Mesothelial cell of epicardium (in vitro differentiated cells): Measurements from ENCODE around the gene DCTN5. TPM values are rescaled to one million over a fixed set of nuclear protein-coding genes. Genes with fewer than 3 reads are reported as not detected.

Source experiments
- DNase-seq, 2 experiments: peaks; one replicate each; pipeline ENCODE4 v3.0.0; 2021; ENCODE audit warnings: low spot score in 2 of 2; ENCODE audit not compliant: unreplicated experiment in 2 of 2
- H3K27ac Mint-ChIP-seq: 2 replicates; pipeline ENCODE4 v1.8.0; 2021; ENCODE audit warnings: mixed read lengths
- H3K27me3 Mint-ChIP-seq: 2 replicates; pipeline ENCODE4 v1.8.0; 2021; ENCODE audit warnings: low read depth, mixed read lengths
- H3K36me3 Mint-ChIP-seq: 2 replicates; pipeline ENCODE4 v1.8.0; 2021; ENCODE audit warnings: mixed read lengths
- H3K4me1 Mint-ChIP-seq: 2 replicates; pipeline ENCODE4 v1.8.0; 2021; ENCODE audit warnings: mixed read lengths
- H3K4me3 Mint-ChIP-seq: 2 replicates; pipeline ENCODE4 v1.8.0; 2021; ENCODE audit warnings: mild to moderate bottlenecking, moderate library complexity, mixed read lengths
- H3K9me3 Mint-ChIP-seq: 2 replicates; pipeline ENCODE4 v1.8.0; 2021; ENCODE audit warnings: mixed read lengths
- CTCF ChIP-seq: fragments of 200-600 bp; sonication (generic); IDR thresholded peaks from one replicate; pipeline ENCODE4 v1.5.0; 2021; ENCODE audit warnings: antibody characterized with exemption; ENCODE audit not compliant: unreplicated experiment
- total RNA-seq: library from RNA; stranded (reverse); gene quantifications from 3 replicates; pipeline ENCODE4 v1.2.1, GENCODE V29; 2021

Gene DCTN5
- total RNA-seq, 1 donor from 2014 or later: 77.5 TPM

DNA sequence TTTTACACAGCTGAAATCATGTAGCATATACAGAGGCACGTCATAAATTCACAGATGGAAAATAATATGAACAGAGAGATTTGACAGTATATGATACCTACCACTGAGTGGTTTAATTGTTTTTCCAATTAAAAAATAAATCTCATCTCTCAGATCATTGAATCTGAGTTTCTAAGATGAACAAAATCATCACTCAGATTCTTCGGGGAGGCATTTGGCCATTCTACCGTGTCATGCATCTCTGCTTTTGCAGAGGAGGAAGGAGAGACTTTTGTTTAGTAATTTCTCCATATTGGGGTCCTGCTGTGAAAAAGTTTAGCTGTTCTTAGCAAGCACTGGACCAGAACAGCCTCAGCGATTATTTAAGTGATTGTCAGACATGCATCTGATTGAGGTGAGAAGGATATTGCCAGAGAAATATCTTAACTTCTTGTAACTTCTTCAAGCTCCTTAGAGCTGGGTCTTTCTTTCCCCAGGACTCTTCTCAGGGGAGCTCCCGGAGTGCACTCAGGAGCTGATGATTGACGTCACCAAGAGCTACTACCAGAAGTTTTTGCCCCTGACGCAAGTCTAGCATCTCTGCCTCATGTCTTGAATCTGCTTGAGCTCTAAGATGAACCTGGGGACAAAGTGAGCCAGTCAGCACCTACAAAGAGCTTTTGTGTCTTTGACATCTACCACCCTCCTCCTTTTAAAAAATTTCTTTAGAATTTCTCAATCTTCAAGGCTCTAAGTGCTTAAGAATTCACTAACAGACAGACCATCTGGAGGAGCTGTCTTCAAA, 25.5 kb downstream of the DCTN5 start:
- H3K4me1 Mint-ChIP-seq: no peaks in the 10 kb centered on the region
- no peak for DNase-seq
- no peak for TF ChIP-seq CTCF
- H3K9me3 Mint-ChIP-seq: no peaks in the 10 kb centered on the region
- H3K4me3 Mint-ChIP-seq: no peak overlapping the region
- no peaks in the 10 kb centered on the region for H3K27me3 Mint-ChIP-seq
- H3K36me3 Mint-ChIP-seq: peaks cover 41% of the 10 kb centered on the region
- no peak overlapping the region for H3K27ac Mint-ChIP-seq

- no peak for DNase-seq
- no peak for TF ChIP-seq CTCF
- Mint-ChIP-seq H3K9me3 (no peaks in the 10 kb centered on the region), H3K27me3 (no peaks in the 10 kb centered on the region), H3K36me3 (peaks cover 40% of the 10 kb centered on the region), H3K27ac (no peak overlapping the region), H3K4me3 (no peak overlapping the region), H3K4me1 (no peaks in the 10 kb centered on the region)
Measured at GRCh38 chr16:23667355-23667659, 26.0 kb downstream of the DCTN5 start.

- Mint-ChIP-seq H3K9me3 (no peaks in the 10 kb centered on the region), H3K36me3 (peaks cover 35% of the 10 kb centered on the region), H3K4me1 (no peaks in the 10 kb centered on the region), H3K4me3 (no peak overlapping the region), H3K27ac (no peak overlapping the region), H3K27me3 (no peaks in the 10 kb centered on the region)
- no peak for TF ChIP-seq CTCF
- DNase-seq: no peak
Measured at GRCh38 chr16:23668225-23668624, 27.0 kb downstream of the DCTN5 start.

DNA sequence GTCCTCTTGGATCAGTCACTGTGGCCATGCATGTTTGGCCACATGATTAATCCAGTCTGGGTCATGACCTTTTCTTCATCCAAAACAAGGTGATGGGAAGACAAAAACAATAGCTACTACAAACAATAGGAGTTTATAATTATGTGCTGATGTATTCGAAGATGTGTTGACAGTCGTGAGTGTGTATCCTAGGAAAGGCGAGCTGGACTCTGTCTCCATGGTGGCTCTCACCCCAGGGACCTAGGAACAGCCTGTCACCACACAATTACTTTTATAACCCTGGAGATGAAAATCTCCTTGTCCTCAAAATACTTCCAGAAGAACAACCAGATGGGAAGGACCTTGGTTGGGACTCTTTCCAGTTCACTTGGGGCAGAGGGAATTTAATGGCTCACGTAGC, 27.6 kb downstream of the DCTN5 start:
- no peak for TF ChIP-seq CTCF
- no peaks in the 10 kb centered on the region for H3K4me1 Mint-ChIP-seq
- H3K4me3 Mint-ChIP-seq: no peak overlapping the region
- no peak overlapping the region for H3K27ac Mint-ChIP-seq
- no peaks in the 10 kb centered on the region for H3K9me3 Mint-ChIP-seq
- peaks cover 33% of the 10 kb centered on the region for H3K36me3 Mint-ChIP-seq
- H3K27me3 Mint-ChIP-seq: no peaks in the 10 kb centered on the region
- DNase-seq: no peak

GRCh38 chr16:23670137-23670776, 29.0 kb downstream of the DCTN5 start:
- H3K27me3 Mint-ChIP-seq: no peaks in the 10 kb centered on the region
- no peaks in the 10 kb centered on the region for H3K4me1 Mint-ChIP-seq
- H3K4me3 Mint-ChIP-seq: no peak overlapping the region
- no peak for TF ChIP-seq CTCF
- no peak overlapping the region for H3K27ac Mint-ChIP-seq
- H3K36me3 Mint-ChIP-seq: peaks cover 26% of the 10 kb centered on the region
- no peaks in the 10 kb centered on the region for H3K9me3 Mint-ChIP-seq
- no peak for DNase-seq
